Activated B cell treated with CpG ODN at 0.5 μM for 24 hours (primary cell): ENCODE measurements around the gene CNEP1R1. TPM values are rescaled to one million over a fixed set of nuclear protein-coding genes. Genes with fewer than 3 reads are reported as not detected.

Experiments used
- ATAC-seq: fragments of 200-7000 bp; cut with Tn5 transposase; one replicate; pipeline ENCODE4 v1.10.0; 2021; ENCODE audit warnings: low read depth, mild to moderate bottlenecking, moderate library complexity
- CTCF ChIA-PET: fragments of 350-600 bp; sonication (Branson Sonifier 250); formaldehyde crosslinking; loops from one replicate; lab custom pipeline; 2021; ENCODE audit warnings: antibody characterized with exemption; lab: Charles Lee
- POLR2A ChIA-PET: fragments of 350-600 bp; sonication (Branson Sonifier 250); formaldehyde crosslinking; loops from one replicate; lab custom pipeline; 2021; ENCODE audit warnings: antibody characterized with exemption; lab: Charles Lee
- DNase-seq: peaks from one replicate; pipeline ENCODE4 v3.0.0; 2022
- H3K27ac Mint-ChIP-seq: one replicate; pipeline ENCODE4 v1.8.0; 2020; ENCODE audit warnings: mixed read lengths
- H3K27me3 Mint-ChIP-seq: one replicate; pipeline ENCODE4 v1.8.0; 2021; ENCODE audit warnings: mixed read lengths
- H3K36me3 Mint-ChIP-seq: one replicate; pipeline ENCODE4 v1.8.0; 2021; ENCODE audit warnings: low read depth, mixed read lengths
- H3K4me1 Mint-ChIP-seq: one replicate; pipeline ENCODE4 v1.8.0; 2021; ENCODE audit warnings: mixed read lengths
- H3K4me3 Mint-ChIP-seq: one replicate; pipeline ENCODE4 v1.8.0; 2020; ENCODE audit warnings: mild to moderate bottlenecking, mixed read lengths
- H3K9me3 Mint-ChIP-seq: one replicate; pipeline ENCODE4 v1.8.0; 2020; ENCODE audit warnings: mixed read lengths
- CTCF ChIP-seq: fragments of 200-600 bp; IDR thresholded peaks from one replicate; pipeline ENCODE4 v1.8.0; 2022; ENCODE audit warnings: antibody characterized with exemption, mild to moderate bottlenecking
- intact Hi-C: fragments of 100-400 bp; cut with micrococcal nuclease; formaldehyde crosslinking; loops from one replicate; pipeline ENCODE4 v1.15.1; 2024
- total RNA-seq: library from RNA; stranded (reverse); gene quantifications from 2 replicates; pipeline ENCODE4 v1.2.3, GENCODE V29; 2022

The CNEP1R1 gene
- total RNA-seq, 1 donor from 2014 or later: 31.0 TPM

- Mint-ChIP-seq H3K4me1 (no peaks in the 10 kb centered on the region), H3K27ac (no peak overlapping the region), H3K9me3 (no peaks in the 10 kb centered on the region), H3K27me3 (peaks cover 10% of the 10 kb centered on the region), H3K4me3 (no peak overlapping the region), H3K36me3 (no peaks in the 10 kb centered on the region)
- intact Hi-C loops: no loop called here
- no peak for DNase-seq
- TF ChIP-seq CTCF: no peak
- ChIA-PET POLR2A (no interaction called here), CTCF (no interaction called here)
- no peak for ATAC-seq
Measured at GRCh38 chr16:49995720-49996119, 29.3 kb upstream of the CNEP1R1 start.

- intact Hi-C loops: no loop called here
- H3K36me3 Mint-ChIP-seq: no peaks in the 10 kb centered on the region
- peaks cover 10% of the 10 kb centered on the region for H3K27me3 Mint-ChIP-seq
- H3K27ac Mint-ChIP-seq: no peak overlapping the region
- POLR2A ChIA-PET: no interaction called here
- H3K4me1 Mint-ChIP-seq: no peaks in the 10 kb centered on the region
- H3K4me3 Mint-ChIP-seq: no peak overlapping the region
- CTCF ChIA-PET: no interaction called here
- ATAC-seq (no peak), DNase-seq (no peak)
- no peaks in the 10 kb centered on the region for H3K9me3 Mint-ChIP-seq
- TF ChIP-seq CTCF: no peak
Measured at GRCh38 chr16:49997721-49998251, 27.2 kb upstream of the CNEP1R1 start.

- Mint-ChIP-seq H3K9me3 (no peaks in the 10 kb centered on the region), H3K36me3 (no peaks in the 10 kb centered on the region), H3K4me1 (no peaks in the 10 kb centered on the region), H3K27me3 (peaks cover 7% of the 10 kb centered on the region), H3K4me3 (no peak overlapping the region), H3K27ac (no peak overlapping the region)
- TF ChIP-seq CTCF: no peak
- CTCF ChIA-PET: no interaction called here
- ATAC-seq: no peak
- intact Hi-C loops: no loop called here
- no peak for DNase-seq
- POLR2A ChIA-PET: no interaction called here
Measured at GRCh38 chr16:49998991-49999390, 26.0 kb upstream of the CNEP1R1 start.

GRCh38 chr16:50001144-50001543 is 23.9 kb upstream of the CNEP1R1 start:
- intact Hi-C loops: no loop called here
- no peaks in the 10 kb centered on the region for H3K36me3 Mint-ChIP-seq
- no peaks in the 10 kb centered on the region for H3K9me3 Mint-ChIP-seq
- H3K4me1 Mint-ChIP-seq: no peaks in the 10 kb centered on the region
- H3K27ac Mint-ChIP-seq: no peak overlapping the region
- H3K27me3 Mint-ChIP-seq: peaks cover 11% of the 10 kb centered on the region
- CTCF ChIA-PET: no interaction called here
- TF ChIP-seq CTCF: no peak
- no peak overlapping the region for H3K4me3 Mint-ChIP-seq
- ATAC-seq (no peak), DNase-seq (no peak)
- POLR2A ChIA-PET: no interaction called here

GRCh38 chr16:50002190-50002589 is 22.8 kb upstream of the CNEP1R1 start:
- ATAC-seq: no peak
- H3K27me3 Mint-ChIP-seq: peaks cover 11% of the 10 kb centered on the region
- H3K9me3 Mint-ChIP-seq: no peaks in the 10 kb centered on the region
- H3K36me3 Mint-ChIP-seq: no peaks in the 10 kb centered on the region
- TF ChIP-seq CTCF: no peak
- no peaks in the 10 kb centered on the region for H3K4me1 Mint-ChIP-seq
- DNase-seq: no peak
- ChIA-PET POLR2A (no interaction called here), CTCF (no interaction called here)
- intact Hi-C loops: no loop called here
- H3K27ac Mint-ChIP-seq: no peak overlapping the region
- no peak overlapping the region for H3K4me3 Mint-ChIP-seq
